ENCODE data around the gene TSPAN4. TPM values are rescaled to one million over a fixed set of nuclear protein-coding genes. Genes with fewer than 3 reads are reported as not detected.

TSPAN4 gene
- total and polyA plus RNA-seq, 8 donors, result 46.9 to 132 (median 73.8) TPM

- Histone ChIP-seq H3K9me3 (no peaks in the 10 kb centered on the region), H3K36me3 (peaks cover 0 to 43% of the 10 kb centered on the region in 2 donors), H3K4me1 (peaks cover 0 to 3% of the 10 kb centered on the region in 2 donors), H3K27ac (no peak overlapping the region), H3K4me3 (no peak overlapping the region), H3K27me3 (no peaks in the 10 kb centered on the region)
- DNase-seq (no peak), ATAC-seq (no peak)
- TF ChIP-seq CTCF (IDR thresholded peaks at IDR 0.05), result no peak
- intact Hi-C loops (cut with DNase I), result no loop called here
Measured at GRCh38 chr11:863023-863909, 20.6 kb downstream of the TSPAN4 start.

GRCh38 chr11:863910-864827 lies 21.5 kb downstream of the TSPAN4 start:
- Histone ChIP-seq H3K4me3 (no peak overlapping the region), H3K4me1 (peaks cover 0 to 3% of the 10 kb centered on the region in 2 donors), H3K9me3 (no peaks in the 10 kb centered on the region), H3K27ac (no peak overlapping the region), H3K36me3 (peaks cover 0 to 43% of the 10 kb centered on the region in 2 donors), H3K27me3 (no peaks in the 10 kb centered on the region)
- DNase-seq, result no peak
- no peak for TF ChIP-seq CTCF (IDR thresholded peaks at IDR 0.05)
- intact Hi-C loops (cut with DNase I), result no loop called here
- ATAC-seq, result no peak

GRCh38 chr11:864898-865297 lies 22.2 kb downstream of the TSPAN4 start:
- no peaks in the 10 kb centered on the region for H3K9me3 ChIP-seq
- H3K27me3 ChIP-seq, result no peaks in the 10 kb centered on the region
- ATAC-seq, result no peak
- H3K4me3 ChIP-seq, result no peak overlapping the region
- peaks cover 0 to 43% of the 10 kb centered on the region in 2 donors for H3K36me3 ChIP-seq
- H3K27ac ChIP-seq, result no peak overlapping the region
- intact Hi-C loops (cut with DNase I), result no loop called here
- no peak for DNase-seq
- H3K4me1 ChIP-seq, result no peaks in the 10 kb centered on the region
- no peak for TF ChIP-seq CTCF (IDR thresholded peaks at IDR 0.05)

DNA sequence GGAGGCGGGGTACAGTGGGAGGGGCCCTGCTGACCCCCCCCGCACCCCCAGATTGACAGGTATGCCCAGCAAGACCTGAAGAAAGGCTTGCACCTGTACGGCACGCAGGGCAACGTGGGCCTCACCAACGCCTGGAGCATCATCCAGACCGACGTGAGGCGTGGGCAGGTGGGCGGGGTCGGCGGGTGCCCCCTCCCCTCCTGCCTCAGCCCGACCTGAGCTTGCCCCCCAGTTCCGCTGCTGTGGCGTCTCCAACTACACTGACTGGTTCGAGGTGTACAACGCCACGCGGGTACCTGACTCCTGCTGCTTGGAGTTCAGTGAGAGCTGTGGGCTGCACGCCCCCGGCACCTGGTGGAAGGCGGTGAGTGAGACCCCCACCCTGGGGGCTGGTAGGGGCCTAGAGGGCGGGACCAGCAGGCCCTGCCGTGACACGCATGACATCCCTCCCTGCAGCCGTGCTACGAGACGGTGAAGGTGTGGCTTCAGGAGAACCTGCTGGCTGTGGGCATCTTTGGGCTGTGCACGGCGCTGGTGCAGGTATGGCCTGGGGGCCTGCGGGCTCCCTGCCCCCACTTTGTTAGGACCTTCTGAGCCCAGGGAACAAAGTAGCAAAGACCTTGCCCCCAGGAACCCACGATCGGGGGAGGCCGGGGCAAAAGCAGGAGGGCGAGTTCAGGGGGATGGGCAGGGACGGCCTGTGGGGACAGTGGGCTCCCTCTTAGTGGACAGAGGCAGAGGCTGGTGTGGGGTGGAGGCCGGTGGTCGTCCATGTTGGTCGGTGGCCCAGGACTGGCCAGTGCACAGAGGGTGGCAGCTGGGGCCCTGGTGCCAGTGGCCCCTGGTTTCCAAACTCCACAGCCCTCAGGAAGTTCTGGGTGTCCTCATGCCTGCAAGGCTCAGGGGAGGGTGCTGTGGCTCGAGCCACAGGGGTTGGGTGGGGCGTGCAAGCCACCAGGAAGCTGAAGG lies 23.1 kb downstream of the TSPAN4 start:
- Histone ChIP-seq H3K27ac (no peak overlapping the region), H3K4me1 (no peaks in the 10 kb centered on the region), H3K9me3 (no peaks in the 10 kb centered on the region), H3K27me3 (no peaks in the 10 kb centered on the region), H3K36me3 (peaks cover 0 to 43% of the 10 kb centered on the region in 2 donors), H3K4me3 (no peak overlapping the region)
- no peak for DNase-seq
- ATAC-seq, result no peak
- intact Hi-C loops (cut with DNase I), result no loop called here
- no peak for TF ChIP-seq CTCF (IDR thresholded peaks at IDR 0.05)
